Measurements from ENCODE around the gene PHLPP1.

Gene PHLPP1

DNA sequence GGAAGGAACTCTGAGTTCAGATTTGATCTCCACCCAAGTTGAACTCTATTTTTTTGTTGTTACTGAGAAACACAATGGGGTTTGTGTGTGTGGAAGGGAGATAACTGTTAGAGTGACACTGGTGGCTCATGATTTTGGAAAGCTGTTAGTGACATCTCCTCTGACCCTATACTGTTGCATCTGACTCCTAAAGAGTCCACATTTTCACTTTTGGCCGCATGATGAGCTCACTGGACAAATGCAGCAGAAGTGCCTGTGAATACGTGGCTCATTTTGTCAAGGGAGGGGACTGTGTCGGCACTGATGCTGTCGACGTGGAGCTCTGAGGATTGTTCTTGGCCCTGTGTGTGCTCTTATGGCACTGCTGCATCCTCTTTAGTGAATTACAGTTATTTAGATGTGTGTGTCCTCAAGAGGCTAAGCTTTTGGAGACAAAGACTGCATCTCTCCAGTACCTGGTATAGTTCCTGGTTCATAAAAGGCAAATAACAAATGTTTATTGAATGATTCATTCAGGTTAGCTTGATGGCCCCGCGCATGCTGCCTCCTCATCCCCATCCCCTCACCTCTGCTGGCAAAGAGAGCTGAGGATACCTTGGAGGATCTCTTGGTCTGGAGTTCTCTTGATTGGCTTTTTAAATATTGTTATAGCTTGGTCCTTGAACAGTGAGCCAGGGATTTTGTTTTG, 135.4 kb downstream of the PHLPP1 start:
- DNase-seq (ENCODE audit: low spot score), result no peak

DNA sequence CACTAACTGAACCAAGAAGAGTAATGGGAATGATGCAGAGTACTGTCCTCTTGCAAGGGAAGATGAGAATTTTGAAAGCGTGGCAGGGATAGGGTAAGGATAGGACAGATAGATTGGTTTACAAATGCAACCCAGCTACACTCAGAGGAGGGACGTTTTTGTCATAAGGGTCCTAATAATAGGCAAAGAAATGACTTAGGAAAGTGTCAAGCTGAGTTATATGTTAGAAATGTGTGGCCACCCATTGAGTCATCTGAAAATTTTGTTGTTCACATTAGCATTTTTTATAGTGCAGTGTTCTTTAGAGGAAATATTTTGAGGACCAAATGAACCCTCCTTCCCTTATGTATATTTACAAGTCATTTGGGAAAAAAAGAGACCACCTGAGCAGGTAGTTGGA, 137.5 kb downstream of the PHLPP1 start:
- no peak for DNase-seq (ENCODE audit: low spot score)

DNA sequence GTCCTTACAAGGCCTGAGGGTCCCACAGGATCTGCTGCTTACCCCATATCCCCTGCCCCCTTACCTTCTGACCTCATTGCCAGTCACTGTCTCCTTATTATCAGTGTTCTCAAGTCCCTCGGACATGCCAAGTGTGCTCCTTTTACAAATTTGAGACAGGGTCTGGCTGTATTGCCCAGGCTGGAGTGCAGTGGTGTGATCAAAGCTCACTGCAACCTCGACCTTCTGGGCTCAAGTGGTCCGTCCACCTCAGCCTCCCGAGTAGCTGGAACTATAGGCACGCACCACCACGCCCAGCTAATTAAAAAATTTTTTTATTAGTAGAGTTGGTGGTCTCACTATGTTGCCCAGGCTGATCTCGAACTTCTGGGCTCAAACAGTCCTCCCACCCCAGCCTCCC, 141.0 kb downstream of the PHLPP1 start:
- DNase-seq (ENCODE audit: low spot score), result no peak

DNA sequence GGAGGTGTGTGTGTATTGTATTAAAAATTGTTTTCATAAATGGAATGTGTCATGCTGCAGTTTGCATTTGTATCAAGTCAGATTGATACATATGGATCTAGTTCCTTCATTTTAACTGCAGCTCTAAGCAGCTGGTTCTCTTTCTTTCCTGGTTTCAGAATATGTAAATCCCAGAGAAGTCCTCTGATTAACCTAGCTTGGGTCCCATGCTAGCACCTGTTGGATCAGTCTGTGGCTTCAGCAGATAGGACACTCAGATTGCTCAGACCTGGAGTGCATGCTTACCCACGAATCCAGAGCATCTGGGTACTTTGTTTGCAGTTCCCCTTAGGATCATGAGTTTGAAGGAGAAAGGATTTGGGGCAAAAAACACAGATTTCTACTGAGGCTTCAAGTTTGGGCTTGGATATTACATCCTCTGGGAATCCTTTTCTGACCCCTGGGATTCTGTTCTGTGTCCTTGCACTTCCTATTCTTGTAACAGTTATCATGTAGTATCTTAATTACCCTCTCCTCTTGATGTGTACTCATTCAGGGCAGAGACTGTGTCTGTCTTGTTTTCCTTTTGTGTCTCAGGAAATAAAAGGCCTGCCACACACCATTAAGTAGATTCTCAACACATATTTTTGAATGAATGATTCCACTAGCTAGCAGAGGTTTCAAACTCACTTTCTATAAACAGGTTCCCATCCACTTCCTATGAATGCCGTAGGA, 142.1 kb downstream of the PHLPP1 start:
- DNase-seq (ENCODE audit: low spot score), result no peak

DNA sequence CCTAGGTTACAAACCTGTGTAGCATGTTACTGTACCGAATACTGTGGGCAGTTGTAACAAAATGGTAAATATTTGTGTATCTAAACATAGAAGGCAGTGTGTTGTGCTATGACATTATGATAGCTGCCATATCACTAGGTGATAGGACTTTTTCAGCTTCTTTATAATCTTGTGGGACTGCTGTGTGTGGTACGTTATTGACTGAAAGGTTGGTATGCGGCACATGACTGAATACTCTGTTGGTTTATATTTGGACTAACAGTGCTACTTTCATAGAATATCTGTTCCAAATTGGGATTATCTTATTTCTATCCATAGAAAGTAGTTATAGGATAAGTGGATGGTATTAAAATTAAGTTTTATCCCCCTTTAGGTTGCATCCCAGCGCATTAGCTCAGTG, 144.7 kb downstream of the PHLPP1 start:
- DNase-seq (ENCODE audit: low spot score), result no peak

DNA sequence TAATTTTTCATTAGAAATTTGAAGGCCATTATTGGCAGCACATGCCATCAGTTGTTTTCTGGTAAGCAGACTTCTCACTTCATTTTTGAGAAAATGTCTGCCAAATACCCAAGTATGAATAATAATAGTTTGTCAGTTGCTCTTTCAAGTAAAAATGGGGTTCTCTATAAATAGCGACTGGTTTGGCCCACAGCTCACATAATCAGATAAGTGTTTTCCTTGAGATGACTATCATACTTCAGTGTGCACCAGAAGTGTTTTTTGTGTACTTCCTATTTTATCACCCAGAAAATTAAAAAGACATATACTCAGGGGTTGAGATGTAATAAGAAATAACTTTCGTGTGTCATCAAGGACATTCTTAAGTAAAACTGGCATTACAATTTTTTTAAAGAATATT, 147.1 kb downstream of the PHLPP1 start:
- no peak for DNase-seq (ENCODE audit: low spot score)

DNA sequence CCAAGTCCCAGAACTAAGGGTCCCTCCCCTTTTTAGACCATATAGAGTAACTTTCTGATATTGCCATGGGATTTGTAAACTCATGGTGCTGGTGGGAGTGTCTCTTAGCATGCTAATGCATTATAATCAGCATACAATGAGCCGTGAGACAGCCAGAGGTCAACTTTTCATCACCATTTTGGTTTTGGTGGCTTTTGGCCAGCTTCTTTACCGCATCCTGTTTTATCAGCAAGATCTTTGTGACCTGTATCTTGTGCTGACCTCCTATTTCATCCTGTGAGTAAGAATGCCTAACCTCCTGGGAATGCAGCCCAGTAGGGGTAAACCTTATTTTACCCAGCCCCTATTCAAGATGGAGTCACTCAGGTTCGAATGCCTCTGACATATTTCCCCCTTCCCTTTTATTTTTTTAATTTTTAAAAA, 148.2 kb downstream of the PHLPP1 start:
- DNase-seq (ENCODE audit: low spot score), result no peak

DNA sequence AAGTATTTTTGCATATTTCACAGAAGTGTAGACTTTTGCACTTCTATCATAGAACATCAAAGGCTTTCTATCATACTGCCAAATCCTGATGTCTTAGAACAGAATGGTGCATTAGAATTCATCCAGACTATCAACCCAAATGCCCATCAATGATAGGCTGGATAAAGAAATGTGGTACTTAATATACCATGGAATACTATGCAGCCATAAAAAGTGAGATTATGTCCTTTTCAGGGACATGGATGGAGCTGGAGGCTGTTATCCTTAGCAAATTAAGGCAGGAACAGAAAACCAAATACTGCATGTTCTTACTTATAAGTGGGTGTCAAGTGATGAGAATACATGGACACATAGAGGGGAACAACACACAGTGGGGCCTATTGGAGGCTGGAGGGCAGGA, 150.2 kb downstream of the PHLPP1 start:
- no peak for DNase-seq (ENCODE audit: low spot score)

DNA sequence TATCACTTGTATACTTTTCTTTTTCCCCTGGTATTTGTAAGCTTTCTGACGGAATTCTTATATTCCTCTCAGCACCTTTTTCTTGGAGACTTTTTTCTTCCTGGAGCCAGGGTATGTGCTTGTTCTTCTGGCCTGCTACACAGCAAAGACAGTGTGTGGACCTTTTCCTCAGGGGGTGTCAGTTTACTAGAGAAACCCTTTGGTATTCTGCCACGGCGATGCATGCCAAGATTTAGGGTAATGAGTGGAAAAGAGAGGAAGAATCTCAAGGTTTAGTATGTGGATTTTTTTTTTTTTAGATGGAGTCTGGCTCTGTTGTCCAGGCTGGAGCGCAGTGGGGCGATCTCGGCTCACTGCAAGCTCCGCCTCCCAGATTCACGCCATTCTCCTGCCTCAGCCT, 152.2 kb downstream of the PHLPP1 start:
- no peak for DNase-seq (ENCODE audit: low spot score)

DNA sequence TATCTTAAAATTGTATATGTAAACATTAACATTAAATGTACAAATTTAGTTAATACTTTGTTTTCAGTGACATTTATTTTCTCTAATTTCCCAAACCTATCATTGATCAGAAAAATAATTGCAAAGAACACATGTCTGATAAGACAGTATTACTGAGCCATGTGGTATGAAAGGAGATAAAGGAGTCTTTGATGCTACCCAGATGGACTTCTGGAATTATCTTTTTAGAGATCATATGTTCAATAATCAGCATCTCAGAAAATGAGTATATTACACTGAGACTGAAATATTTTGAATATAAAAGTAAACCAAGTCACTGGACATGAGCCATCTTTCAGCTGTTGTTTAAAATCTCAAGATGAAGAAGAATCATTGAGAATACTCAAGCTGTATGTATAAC, 153.3 kb downstream of the PHLPP1 start:
- DNase-seq (ENCODE audit: low spot score), result no peak

DNA sequence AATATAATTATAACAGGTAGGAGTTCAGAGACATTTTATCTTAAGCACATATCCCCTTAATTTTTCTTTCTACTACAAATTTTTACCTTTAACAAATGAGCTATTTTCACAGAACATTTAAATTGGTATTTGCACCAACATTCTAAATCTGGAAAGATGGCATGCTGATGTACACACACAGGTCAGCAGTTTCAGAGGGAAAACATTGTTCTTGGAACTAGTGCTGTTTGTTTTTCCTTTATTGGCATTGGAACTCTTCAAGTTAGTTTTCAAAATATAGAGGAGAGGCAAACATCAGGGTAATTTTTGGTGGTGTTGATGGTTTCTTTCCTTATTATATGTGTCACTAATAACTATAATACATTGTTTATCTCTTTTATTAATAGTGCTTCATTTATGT, 155.3 kb downstream of the PHLPP1 start:
- DNase-seq (ENCODE audit: low spot score), result no peak

DNA sequence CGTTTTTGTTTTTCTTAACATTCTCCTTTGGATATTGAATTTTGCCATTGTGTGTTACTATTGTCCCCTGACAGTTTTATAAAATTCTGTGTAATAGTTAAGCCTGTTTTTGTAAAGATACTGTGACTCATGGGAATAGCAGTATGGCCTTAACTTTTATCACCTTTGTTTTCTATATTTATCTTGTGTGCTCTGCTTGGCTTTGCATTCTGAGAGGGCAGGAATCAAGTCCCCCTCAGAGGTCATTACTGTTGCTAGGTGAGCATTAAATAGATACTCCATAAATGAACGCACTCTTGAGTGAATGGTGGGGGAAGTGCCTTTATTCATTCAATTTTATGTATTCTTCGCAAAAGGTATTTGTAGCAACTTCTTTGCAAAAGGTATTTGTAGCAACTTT, 160.0 kb downstream of the PHLPP1 start:
- DNase-seq (ENCODE audit: low spot score), result no peak

DNA sequence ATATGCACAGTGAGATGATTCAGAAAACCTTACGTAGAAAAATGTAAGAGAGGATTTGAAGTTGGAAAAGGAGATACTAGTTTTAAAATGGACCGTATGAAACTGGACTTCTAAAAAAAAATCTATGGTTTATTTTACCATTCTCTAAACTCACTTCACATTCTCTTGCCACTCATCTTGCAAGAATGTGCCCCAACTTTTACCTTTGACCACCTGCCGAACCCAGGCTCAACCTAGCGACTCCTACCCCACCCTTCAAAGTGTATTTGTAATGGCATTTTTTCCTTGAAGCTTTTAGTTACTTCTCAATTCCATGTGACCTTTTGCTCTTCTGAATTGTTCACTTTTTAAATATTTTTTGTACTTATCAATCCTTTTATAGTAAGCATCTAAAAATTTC, 160.8 kb downstream of the PHLPP1 start:
- no peak for DNase-seq (ENCODE audit: low spot score)

DNA sequence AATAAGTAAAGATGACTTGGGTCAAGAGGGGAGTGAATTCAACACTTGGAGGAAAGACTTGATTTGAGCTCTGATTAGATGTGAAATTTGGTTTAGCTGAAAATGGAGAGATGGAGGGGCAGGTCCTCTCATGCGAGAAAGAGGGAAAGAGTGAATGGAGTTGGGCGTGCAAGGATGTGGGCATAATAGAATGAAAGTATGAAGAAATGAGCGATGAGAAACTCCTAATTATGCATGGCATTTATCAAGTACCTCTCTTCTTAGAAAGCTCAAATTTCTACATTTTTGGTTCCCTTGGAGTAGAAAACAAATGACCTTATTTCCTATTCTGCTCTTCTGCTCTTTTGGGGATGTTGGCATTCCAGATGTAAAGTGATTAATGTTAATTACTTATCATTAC, 161.5 kb downstream of the PHLPP1 start:
- DNase-seq (ENCODE audit: low spot score), result no peak

DNA sequence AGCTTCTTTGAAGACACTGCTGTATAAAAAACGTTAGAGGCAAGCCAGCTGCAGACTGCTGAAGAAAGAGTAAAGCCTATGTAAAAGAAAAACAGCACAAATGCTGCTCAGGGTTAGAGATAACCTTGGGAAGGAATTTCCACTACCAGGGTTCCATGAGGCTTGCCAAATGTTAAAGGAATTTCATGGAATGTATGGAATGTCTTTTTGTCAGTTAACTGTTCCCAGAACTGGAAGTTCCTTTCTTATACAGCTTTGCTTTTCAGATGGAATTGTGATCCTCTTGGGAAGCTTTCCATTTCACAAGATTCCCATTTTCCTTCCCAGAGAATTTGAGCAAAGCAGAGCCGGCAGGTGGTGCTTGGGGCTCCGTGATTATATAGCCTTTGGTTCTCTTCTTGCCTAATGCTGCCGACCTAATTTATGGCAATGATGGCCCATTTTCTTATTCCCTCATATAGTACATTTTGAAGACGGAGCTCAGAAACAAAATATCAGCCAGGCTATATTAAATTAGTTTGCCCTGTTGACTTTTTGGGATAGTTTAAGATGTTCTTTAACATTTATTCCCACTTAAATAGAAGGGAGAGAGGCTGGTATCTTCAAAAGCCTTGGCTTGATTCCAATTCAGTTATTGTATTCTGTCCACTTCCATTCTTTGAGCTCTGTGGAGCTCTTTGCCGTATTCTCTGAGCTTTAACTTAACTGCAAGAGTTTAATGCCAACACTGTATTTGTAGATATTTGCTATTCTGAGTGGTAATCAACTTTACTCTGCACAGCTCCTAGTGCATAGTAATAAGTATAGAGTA, 162.3 kb downstream of the PHLPP1 start:
- no peak for DNase-seq (ENCODE audit: low spot score)

DNA sequence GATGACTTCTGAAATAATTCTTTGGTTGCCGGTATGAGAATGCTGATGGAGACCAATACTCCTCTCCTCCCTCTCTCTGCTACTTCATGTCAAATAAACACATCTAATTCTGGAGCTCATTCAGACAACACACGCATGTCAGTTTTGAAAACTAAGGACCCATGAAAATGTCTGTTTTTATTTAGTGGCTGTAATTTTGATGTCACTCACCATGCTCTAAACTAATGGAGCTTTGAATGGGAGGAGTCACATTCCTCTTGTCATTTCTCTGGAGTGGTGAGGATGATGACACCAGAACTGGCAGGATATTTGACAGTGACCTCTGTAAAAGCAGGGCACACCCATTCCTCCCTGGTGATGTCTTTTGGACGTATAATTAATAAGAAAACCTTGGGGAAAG, 163.0 kb downstream of the PHLPP1 start:
- no peak for DNase-seq (ENCODE audit: low spot score)

DNA sequence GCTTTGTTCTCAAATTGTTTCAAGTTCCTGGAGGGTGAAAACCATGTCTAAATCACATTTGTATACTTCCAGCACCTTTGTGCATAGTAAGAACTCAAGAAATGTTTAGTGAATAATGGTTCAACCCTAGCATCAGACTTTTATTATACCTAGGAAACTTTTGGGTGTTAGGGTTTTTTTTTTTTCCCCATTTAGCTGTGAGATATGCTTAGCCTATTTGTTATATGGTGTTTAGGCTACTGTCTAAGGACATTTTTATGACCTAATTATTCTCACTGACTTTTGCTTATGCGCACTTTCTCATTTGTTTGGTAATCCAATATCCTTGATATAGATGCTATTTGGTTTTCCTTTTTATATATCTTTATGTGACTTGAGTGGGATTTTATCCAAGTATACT, 164.7 kb downstream of the PHLPP1 start:
- no peak for DNase-seq (ENCODE audit: low spot score)

DNA sequence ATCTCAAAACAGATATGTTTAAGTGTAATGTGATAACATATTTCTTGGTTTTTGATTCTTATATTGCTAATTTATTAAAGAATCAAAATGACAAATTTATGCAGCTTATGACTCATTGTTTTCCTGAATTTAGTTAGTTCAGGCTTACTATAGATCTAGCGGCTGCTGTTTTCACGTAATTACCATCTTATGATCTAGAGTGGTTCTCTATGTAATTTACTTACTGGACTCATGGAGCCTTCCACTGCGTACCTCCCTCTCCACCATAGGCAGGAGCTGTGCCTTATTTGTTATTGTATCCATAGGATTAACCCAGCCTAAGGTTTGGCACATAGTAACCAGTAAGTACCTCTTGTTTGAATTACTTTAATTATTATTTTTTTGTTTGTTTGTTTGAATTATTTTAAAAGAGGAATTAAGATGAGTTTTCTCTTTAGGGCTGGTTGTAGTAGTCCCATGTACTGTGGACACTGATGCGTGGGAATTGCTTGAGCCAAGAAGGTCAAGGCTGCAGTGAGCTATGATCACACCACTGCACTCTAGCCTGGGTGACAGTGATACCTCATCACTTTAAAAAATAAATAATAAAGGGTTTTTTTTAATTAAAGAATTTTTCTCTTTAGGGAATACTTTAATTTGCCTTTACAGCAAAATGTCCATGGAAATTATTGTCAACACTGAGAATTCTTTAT, 165.5 kb downstream of the PHLPP1 start:
- DNase-seq (ENCODE audit: low spot score), result no peak

DNA sequence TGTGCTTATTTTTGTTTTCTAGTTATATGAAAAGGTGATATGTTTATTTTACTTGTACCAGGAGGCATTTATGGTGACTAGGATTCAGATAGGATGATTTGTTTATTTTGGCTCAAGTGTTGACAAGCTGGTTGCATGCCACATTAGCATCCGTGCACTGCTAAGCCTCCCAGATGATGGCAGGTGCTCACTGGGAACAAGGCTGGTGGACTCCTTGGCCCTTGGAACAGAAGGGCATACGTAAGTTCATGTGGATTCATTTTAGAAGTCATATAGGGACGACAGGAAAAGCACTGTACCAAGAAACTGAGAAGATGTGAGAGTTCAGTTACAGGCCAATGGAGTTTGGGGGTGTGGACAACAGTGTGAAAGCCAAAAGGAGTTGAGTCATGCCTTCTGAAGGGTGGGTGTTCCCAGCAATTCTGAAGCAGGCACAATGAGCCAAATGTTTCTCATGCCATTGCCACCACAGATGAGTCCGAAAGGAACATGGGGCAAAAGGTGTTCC, 166.2 kb downstream of the PHLPP1 start:
- DNase-seq (ENCODE audit: low spot score), result no peak

DNA sequence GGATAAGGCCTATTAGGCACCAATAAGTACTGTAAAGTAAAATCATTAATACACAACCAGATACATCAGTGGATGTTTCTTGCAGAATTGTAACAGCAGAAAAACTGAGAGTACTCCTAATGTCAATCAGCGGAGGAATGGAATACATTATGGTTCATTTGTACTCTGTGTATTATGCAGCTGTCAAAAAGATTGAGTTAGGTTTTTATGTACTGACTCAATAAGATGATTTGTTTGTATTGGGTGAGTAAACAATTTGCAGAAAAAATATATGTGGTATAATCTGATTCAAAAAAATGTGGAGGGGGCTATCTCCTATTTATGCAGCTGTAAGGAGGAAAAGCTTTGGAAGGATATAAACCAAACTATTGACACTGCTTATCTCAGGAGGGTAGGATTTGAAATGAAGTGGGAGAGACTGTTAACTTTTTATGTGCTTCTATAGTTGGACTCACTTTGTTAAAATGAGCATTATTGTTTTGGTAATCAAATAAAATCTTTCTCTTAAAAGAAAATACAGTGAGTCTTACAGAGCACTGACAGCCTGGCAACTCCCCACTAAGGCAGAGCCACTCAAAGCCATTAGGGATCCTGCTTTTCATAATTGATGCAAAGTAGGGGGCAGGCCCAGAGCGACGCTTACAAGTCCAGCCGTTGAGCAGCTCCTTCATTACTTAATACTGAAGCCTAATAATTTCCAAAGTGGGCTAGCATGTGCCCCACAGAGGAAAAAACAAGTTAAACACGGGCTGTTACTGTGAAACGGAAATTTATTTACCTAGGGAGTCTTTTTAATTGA, 168.8 kb downstream of the PHLPP1 start:
- no peak for DNase-seq (ENCODE audit: low spot score)

DNA sequence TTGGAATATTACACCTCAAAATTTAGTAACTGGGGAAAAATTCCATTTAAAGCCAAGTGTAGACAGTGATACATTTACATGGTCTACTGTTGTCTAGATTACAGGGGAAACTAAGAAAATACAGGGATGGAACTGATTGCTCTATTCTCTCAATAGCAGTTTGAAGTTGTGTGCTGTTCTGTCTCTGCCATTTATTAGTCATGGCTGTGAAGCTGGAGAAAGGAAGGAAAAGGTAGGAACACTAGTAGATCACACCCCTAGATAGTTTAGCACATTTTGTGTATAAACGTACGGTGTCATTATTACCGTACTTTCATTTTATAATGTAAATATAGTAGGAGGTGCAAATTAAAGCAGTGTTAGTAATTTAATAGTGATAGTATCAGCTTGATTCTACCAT, 170.5 kb downstream of the PHLPP1 start:
- no peak for DNase-seq (ENCODE audit: low spot score)

All from NAMALWA (cell line).